Embryonic facial prominence (tissue), 1 donor: ENCODE data around the gene PCDH12.

Experiments
- DNase-seq: peaks from one replicate; pipeline ENCODE4 v3.0.0-alpha.2; 2016; ENCODE audit errors: extremely low spot score

PCDH12 gene

DNA sequence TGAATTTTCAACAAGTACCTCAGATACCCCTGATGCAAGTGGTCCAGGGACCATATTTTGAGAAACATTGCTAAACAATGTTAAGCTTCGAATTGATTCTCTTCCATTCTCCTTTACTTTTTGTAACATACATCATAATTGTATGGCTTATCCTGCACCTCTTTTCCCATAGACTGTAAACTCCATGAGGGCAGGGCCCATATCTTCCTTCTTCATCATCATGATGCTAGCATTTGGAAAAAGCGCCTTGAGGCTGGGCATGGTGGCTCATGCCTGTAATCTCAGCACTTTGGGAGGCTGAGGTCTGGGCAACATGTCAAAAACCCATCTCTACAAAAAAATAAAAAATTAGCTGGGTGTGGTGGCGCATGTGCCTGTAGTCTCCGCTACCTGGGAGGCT is 48.8 kb downstream of the PCDH12 start:
- no peak for DNase-seq

- no peak for DNase-seq
Measured at GRCh38 chr5:141908796-141909195, 49.2 kb downstream of the PCDH12 start.

DNA sequence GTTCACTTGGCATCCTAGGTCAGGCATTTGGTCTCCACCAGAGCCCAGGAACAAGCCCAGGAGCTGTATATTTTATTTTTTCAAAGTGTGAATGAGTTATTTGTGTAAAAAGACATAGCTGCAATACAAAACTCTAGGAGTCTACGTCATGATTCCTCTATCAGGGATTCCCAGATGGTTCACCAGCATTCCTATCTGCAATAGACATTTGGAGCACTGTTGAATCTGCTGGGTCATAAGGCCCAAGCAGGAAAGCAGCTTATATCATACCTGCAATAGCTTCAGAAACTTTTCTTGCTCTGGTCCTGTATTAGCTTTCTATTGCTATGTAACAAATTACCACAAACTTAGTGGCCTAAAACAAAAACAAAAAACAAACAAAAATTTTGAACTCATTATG is 51.0 kb downstream of the PCDH12 start:
- no peak for DNase-seq

DNA sequence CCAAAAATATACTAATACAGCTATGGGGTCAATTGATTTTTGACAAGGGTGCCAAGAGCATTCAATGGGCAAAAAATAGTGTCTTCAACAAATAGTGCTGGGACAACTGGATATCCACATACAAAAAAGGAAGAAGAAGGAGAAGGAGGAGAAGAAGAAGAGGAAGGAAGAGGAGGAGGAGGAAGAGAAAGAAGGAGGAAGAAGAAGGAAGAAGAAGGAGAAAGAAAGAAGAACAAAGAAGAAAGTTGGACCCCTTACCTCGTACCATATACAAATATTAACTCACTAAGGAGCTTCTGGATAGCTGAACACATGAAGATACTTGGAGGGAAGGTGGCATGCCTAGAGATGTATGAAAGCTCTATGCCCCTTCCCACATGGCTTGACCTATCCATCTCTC is 51.5 kb downstream of the PCDH12 start:
- DNase-seq, result no peak

DNA sequence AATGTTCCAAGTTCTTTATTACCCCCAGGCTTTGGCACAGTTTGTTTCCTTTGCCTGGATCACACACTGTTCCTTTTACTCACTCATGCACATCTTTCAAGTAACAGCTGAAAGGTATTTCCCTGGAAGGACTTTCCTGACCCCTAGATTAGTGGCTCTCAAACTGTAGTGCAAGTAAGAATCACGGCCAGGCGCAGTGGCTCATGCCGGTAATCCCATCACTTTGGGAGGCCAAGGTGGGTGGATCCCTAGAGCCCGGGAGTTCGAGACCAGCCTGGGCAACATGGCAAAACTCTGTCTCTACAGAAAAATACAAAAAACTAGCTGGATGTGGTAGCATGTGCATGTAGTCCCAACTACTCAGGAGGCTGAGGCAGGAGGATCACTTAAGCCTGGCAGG is 53.5 kb downstream of the PCDH12 start:
- DNase-seq, result no peak

DNA sequence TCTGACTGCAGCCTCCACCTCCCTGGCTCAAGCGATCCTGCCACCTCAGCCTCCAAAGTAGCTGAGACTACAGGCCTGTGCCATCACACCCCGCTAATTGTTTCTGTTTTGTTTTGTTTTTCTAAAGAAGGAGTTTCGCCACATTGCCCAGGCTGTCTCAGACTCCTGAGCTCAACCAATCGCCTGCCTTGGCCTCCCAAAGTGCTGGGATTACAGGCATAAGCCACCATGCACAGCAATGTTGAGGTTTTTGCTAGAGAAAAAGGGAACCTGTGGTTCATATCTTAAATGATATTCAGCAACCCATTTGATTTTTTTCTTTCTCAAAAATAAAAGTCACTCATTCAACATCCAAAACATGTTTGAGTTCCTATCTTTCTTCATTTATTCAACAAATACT is 54.7 kb downstream of the PCDH12 start:
- no peak for DNase-seq

DNA sequence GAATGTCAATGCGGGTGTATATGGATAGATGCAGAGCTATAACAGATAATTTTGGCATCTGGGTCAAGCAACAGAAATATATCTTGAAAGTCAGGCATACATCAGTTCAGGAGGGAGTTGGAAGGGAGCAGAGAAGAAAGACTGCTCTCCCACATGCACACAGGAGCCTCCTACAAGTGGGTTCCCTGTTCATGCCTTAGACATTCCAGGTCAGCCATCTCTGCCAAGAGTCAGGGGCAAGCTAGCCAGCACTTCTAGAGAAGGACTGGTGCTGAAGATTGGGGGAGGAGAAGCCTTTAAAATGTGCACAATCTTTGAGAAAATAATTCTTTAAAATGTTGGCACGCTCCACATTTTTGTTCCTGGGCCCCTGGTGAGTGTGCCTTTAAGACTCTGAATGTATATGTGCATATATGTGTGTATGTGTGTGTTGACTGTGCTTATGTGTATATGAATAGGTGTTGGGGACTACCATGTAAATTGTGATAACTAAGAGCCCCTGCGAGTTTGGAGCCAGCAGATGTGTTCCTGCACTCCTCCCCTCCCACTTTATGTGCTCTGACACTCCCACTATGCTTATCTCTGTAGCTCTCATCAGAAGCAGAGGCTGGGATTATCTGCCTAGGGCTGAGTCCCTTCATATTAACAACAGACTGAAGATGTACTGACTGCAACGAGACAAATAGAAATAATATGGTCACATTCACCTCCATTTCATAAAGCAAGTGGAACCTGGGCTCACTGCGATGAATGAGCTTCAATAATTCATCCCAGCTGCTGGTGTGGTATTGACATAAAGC is 55.8 kb downstream of the PCDH12 start:
- no peak for DNase-seq

DNA sequence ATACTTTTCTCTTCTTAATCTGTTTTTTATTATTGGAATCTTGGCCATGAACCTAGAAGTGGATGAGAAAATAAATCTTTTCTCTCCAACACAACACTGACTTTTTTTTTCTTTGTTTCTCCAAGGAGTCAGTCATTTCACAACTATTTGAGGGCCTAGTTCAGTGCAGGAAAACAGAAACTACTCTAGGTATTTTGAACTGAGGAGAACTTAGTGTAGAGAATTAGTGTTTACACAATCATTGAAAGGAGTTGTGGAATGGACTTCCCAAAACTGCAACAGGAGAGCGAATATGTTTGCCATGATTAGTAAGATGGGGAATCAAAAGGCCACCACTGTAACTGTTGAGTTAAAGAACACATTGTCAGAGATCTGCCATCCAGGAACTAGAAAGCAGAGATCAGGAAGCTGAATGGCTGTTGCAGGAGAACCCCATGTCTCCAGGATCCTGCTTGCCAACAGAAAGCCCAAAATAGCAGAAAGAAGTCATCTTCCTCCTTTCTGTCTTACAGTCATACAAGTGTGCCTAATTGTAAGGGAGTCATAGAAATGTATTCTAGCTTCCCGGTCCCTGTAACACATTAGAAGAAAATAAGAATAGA is 59.5 kb downstream of the PCDH12 start:
- no peak for DNase-seq

DNA sequence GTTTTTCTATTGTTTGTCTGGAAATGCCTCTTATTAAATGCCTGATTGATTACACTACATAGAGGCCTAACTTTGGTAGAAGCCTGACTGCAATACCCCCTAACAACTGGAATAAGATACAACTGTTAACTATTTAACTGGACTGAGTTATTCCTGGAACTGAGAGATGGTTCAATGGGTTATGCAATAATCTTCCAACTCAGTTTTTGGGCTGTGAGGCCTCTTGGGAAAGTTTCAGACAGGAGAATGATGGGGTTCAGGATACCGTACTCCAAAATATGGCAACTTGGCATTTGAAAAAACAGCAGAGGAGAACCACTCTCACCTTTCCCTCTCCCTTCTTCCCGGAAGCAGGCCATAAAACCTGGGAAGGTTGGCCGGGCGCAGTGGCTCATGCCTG is 60.6 kb downstream of the PCDH12 start:
- DNase-seq, result no peak
